NCI-H524 (cell line): ENCODE data around the gene MMGT1.

Experiments
- DNase-seq, 2 experiments: peaks; one replicate each; lab custom pipeline; 2025; lab: John Stamatoyannopoulos, UW

MMGT1 gene

GRCh38 chrX:135973548-135974278, at the start of gene MMGT1:
TSS of gene MMGT1 (minus strand) at chrX:135973988. CDS start at chrX:135973675, 313 bp downstream.
- peak; percentile 85 to 92 for DNase-seq

GRCh38 chrX:136021903-136022302, 48.1 kb upstream of the MMGT1 start:
- no peak for DNase-seq

- no peak for DNase-seq
These were observed 47.4 kb upstream of the MMGT1 start for GRCh38 chrX:136021160-136021559.

- no peak for DNase-seq
These were observed 45.4 kb upstream of the MMGT1 start for GRCh38 chrX:136019226-136019625.

GRCh38 chrX:136016881-136017280, 43.1 kb upstream of the MMGT1 start:
- no peak for DNase-seq

- no peak for DNase-seq
These were observed 41.2 kb upstream of the MMGT1 start for GRCh38 chrX:136015016-136015415.

GRCh38 chrX:135988245-135988644, 14.5 kb upstream of the MMGT1 start:
- no peak for DNase-seq

- DNase-seq = no peak
These were observed 12.2 kb upstream of the MMGT1 start for GRCh38 chrX:135985973-135986310.

- peak; percentile 51 to 82 for DNase-seq
These were observed 11.6 kb upstream of the MMGT1 start, which contains the start of gene SLC9A6 for GRCh38 chrX:135985157-135985972. TSS of gene SLC9A6 (plus strand) at chrX:135985435. CDS start at chrX:135985659, 224 bp downstream.

GRCh38 chrX:135984791-135985156, 11.0 kb upstream of the MMGT1 start:
- DNase-seq = peak in 1 of 2 experiments; percentile 14

GRCh38 chrX:135984256-135984655, 10.5 kb upstream of the MMGT1 start:
- no peak for DNase-seq

- DNase-seq = no peak
These were observed 9.1 kb upstream of the MMGT1 start for GRCh38 chrX:135982860-135983259.

GRCh38 chrX:135981668-135982067, 7.9 kb upstream of the MMGT1 start:
- DNase-seq = no peak

GRCh38 chrX:135981010-135981409, 7.2 kb upstream of the MMGT1 start:
- no peak for DNase-seq

GRCh38 chrX:135977611-135978010, 3.8 kb upstream of the MMGT1 start:
- no peak for DNase-seq

- DNase-seq = no peak
These were observed 1.6 kb upstream of the MMGT1 start for GRCh38 chrX:135975421-135975820.

GRCh38 chrX:135974279-135974856, 580 bp upstream of the MMGT1 start:
- DNase-seq = peak; percentile 41 to 65

- DNase-seq = peak in 1 of 2 experiments; percentile 36
These were observed 702 bp downstream of the MMGT1 start for GRCh38 chrX:135973025-135973547.

GRCh38 chrX:135951291-135951690, 22.5 kb downstream of the MMGT1 start:
- no peak for DNase-seq

- no peak for DNase-seq
These were observed 29.3 kb downstream of the MMGT1 start for GRCh38 chrX:135944486-135944885.

- peak; percentile 9 to 58 for DNase-seq
These were observed 41.9 kb downstream of the MMGT1 start for GRCh38 chrX:135931644-135932487.

GRCh38 chrX:135927897-135928296, 45.9 kb downstream of the MMGT1 start:
- DNase-seq = no peak
